Trophoblast cell (in vitro differentiated cells and primary cell): ENCODE measurements around the gene RAB23.

ENCODE experiments used
- DNase-seq, 2 donors: peaks; one replicate each; pipeline ENCODE4 v3.0.0-alpha.2; 2016
- H2AFZ ChIP-seq: 2 replicates; pipeline ENCODE4 v1.6.1; 2013; ENCODE audit warnings: low read length, moderate library complexity, mild to moderate bottlenecking; ENCODE audit not compliant: insufficient read depth, poor library complexity
- H2AK5ac ChIP-seq: 2 replicates; pipeline ENCODE4 v1.6.1; 2013; ENCODE audit warnings: mild to moderate bottlenecking, low read length
- H2BK120ac ChIP-seq: 2 replicates; pipeline ENCODE4 v1.6.1; 2013; ENCODE audit warnings: low read length, mild to moderate bottlenecking, moderate library complexity; ENCODE audit not compliant: insufficient read depth, poor library complexity
- H2BK12ac ChIP-seq: 2 replicates; pipeline ENCODE4 v1.6.1; 2013; ENCODE audit warnings: mild to moderate bottlenecking, low read length, moderate library complexity
- H2BK5ac ChIP-seq: 2 replicates; pipeline ENCODE4 v1.6.1; 2013; ENCODE audit warnings: low read length, low read depth, moderate library complexity, mild to moderate bottlenecking; ENCODE audit not compliant: poor library complexity
- H3K14ac ChIP-seq: 2 replicates; pipeline ENCODE4 v1.6.1; 2013; ENCODE audit warnings: mild to moderate bottlenecking, low read length
- H3K18ac ChIP-seq: 2 replicates; pipeline ENCODE4 v1.6.1; 2013; ENCODE audit warnings: mild to moderate bottlenecking, low read length
- H3K23ac ChIP-seq: 2 replicates; pipeline ENCODE4 v1.6.1; 2013; ENCODE audit warnings: low read length
- H3K27ac ChIP-seq: 2 replicates; pipeline ENCODE4 v1.5.1; 2013; ENCODE audit warnings: low read depth, mild to moderate bottlenecking, inconsistent platforms, low read length, moderate library complexity
- H3K27me3 ChIP-seq: 2 replicates; pipeline ENCODE4 v1.6.1; 2013; ENCODE audit warnings: inconsistent platforms, mild to moderate bottlenecking, low read length, moderate library complexity; ENCODE audit not compliant: insufficient read depth
- H3K36me3 ChIP-seq, 2 experiments: 1 replicate in 1 of 2; 2 replicates in 1 of 2; pipeline ENCODE4 v1.6.1; 2013; ENCODE audit warnings: low read length in 2 of 2, mild to moderate bottlenecking in 2 of 2, moderate library complexity in 1 of 2; ENCODE audit not compliant: insufficient read depth in 2 of 2, control insufficient read depth in 1 of 2
- H3K4ac ChIP-seq: 2 replicates; pipeline ENCODE4 v1.6.1; 2013; ENCODE audit warnings: low read depth, mild to moderate bottlenecking, low read length, moderate library complexity
- H3K4me1 ChIP-seq, 2 experiments: 1 replicate in 1 of 2; 2 replicates in 1 of 2; pipeline ENCODE4 v1.6.1; 2013; ENCODE audit warnings: low read length in 2 of 2, mild to moderate bottlenecking in 2 of 2, moderate library complexity in 1 of 2; ENCODE audit not compliant: insufficient read depth in 2 of 2, control insufficient read depth in 1 of 2
- H3K4me2 ChIP-seq: 2 replicates; pipeline ENCODE4 v1.6.1; 2013; ENCODE audit warnings: inconsistent platforms, mild to moderate bottlenecking, low read length, moderate library complexity
- H3K4me3 ChIP-seq: 2 replicates; pipeline ENCODE4 v1.5.1; 2013; ENCODE audit warnings: mild to moderate bottlenecking, low read depth, low read length, inconsistent platforms
- H3K79me1 ChIP-seq: one replicate; pipeline ENCODE4 v1.6.1; 2013; ENCODE audit warnings: low read length
- H3K79me2 ChIP-seq: 2 replicates; pipeline ENCODE4 v1.6.1; 2013; ENCODE audit warnings: low read length, mild to moderate bottlenecking; ENCODE audit not compliant: control insufficient read depth, insufficient read depth, poor library complexity
- H3K9ac ChIP-seq: 2 replicates; pipeline ENCODE4 v1.6.1; 2013; ENCODE audit warnings: mild to moderate bottlenecking, low read length
- H3K9me3 ChIP-seq: 2 replicates; pipeline ENCODE4 v1.6.1; 2013; ENCODE audit warnings: low read depth, mild to moderate bottlenecking, control low read depth, inconsistent platforms, low read length; ENCODE audit not compliant: insufficient read depth
- H4K12ac ChIP-seq: 2 replicates; pipeline ENCODE4 v1.6.1; 2013; ENCODE audit warnings: low read depth, mild to moderate bottlenecking, low read length, moderate library complexity
- H4K8ac ChIP-seq: 2 replicates; pipeline ENCODE4 v1.6.1; 2013; ENCODE audit warnings: low read depth, mild to moderate bottlenecking, low read length, moderate library complexity
- H4K91ac ChIP-seq: one replicate; pipeline ENCODE4 v1.6.1; 2013; ENCODE audit warnings: low read depth, mild to moderate bottlenecking, low read length, moderate library complexity
- WGBS: extraction: QIAGEN DNeasy Blood & Tissue Kit; methylation state at CpG from one replicate; pipeline ENCODE4 v1.1.7; 2013; ENCODE audit warnings: missing lambda C conversion rate; ENCODE audit not compliant: insufficient read length, insufficient coverage; ENCODE audit errors: extremely low coverage; 5-methylcytosine and 5-hydroxymethylcytosine counted together

The RAB23 gene

DNA sequence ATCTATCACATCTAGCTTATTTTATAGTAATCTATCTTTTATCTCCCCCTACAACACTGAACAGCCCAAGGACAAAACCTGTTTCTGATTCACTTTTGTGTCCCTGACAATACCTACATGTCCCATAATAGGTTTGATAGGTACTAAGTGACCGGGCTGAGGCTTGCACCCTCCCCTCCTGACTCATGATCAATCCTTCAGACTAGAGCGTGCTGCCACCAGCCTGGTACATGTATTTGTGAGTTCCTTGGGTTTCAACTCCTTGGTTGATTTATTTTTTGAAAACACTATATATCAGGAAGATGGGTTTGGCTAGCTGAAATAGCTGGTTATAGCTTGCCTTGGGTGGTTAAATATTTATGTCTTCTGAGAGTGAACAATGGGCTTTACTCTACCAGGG is 41.6 kb upstream of the RAB23 start:
- H3K4me1 ChIP-seq = peaks cover 0 to 1% of the 10 kb centered on the region in 2 experiments
- no peak overlapping the region for H3K4me2 ChIP-seq
- H4K8ac ChIP-seq = no peak overlapping the region
- H3K27ac ChIP-seq = no peak overlapping the region
- no peak overlapping the region for H3K23ac ChIP-seq
- H3K9me3 ChIP-seq = no peaks in the 10 kb centered on the region
- H2BK5ac ChIP-seq = no peak overlapping the region
- H4K91ac ChIP-seq = no peak overlapping the region
- no peak for DNase-seq
- no peak overlapping the region for H3K14ac ChIP-seq
- no peak overlapping the region for H3K18ac ChIP-seq
- no peaks in the 10 kb centered on the region for H3K27me3 ChIP-seq
- WGBS = no CpG with 5 or more reads among the region's 2 CpGs
- H2BK12ac ChIP-seq = no peak overlapping the region
- no peak overlapping the region for H3K4ac ChIP-seq
- H4K12ac ChIP-seq = no peak overlapping the region
- no peaks in the 10 kb centered on the region for H3K79me2 ChIP-seq
- H3K36me3 ChIP-seq = no peaks in the 10 kb centered on the region
- no peak overlapping the region for H2BK120ac ChIP-seq
- no peak overlapping the region for H3K9ac ChIP-seq
- H2AFZ ChIP-seq = no peak overlapping the region
- no peak overlapping the region for H2AK5ac ChIP-seq
- no peaks in the 10 kb centered on the region for H3K79me1 ChIP-seq
- no peak overlapping the region for H3K4me3 ChIP-seq

DNA sequence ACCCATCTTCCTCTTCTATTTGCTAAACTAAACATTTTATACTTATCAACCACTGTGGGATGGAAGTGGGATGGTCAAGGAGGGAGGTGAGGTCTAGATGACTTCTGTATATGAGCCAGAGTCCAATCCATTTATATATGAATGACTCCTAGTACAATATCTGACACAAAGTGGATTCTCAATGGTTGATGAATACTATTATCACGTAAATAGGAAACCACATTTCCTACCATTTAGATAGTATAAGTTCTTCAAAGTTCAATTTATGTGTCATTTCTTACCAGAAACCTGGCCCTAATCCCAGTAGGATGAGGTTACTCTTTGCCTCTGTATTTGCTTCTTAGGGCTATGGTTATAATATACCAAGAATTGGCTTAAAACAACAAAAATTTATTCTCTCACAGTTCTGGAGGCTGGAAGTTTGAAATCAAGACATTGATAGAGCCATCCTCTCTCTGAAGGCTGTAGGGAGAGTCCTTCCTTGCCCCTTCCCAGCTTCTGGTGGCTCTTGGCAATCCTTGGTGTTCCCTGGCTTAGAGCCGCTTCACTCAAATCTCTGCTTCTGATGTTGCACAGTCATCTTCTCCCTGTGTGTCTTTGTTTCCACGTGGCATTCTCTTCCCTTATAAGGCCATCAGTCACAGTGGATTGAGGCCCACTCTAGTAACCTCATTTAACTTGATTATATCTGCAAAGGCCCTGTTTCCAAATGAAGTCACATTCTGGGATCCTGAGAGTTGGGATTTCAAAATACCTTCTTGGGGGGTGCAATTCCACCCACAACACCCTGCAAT is 41.0 kb upstream of the RAB23 start:
- Histone ChIP-seq H4K8ac (no peak overlapping the region), H3K23ac (no peak overlapping the region), H3K18ac (no peak overlapping the region), H3K9ac (no peak overlapping the region), H3K79me2 (no peaks in the 10 kb centered on the region), H3K79me1 (no peaks in the 10 kb centered on the region), H3K9me3 (no peaks in the 10 kb centered on the region), H2AK5ac (no peak overlapping the region), H3K27ac (no peak overlapping the region), H4K12ac (no peak overlapping the region), H3K4me1 (peaks cover 0 to 1% of the 10 kb centered on the region in 2 experiments), H3K4me2 (no peak overlapping the region), H3K4ac (no peak overlapping the region), H3K4me3 (no peak overlapping the region), H3K27me3 (no peaks in the 10 kb centered on the region), H2BK5ac (no peak overlapping the region), H2AFZ (no peak overlapping the region), H3K36me3 (no peaks in the 10 kb centered on the region), H2BK120ac (no peak overlapping the region), H3K14ac (no peak overlapping the region), H4K91ac (no peak overlapping the region), H2BK12ac (no peak overlapping the region)
- WGBS = no CpG with 5 or more reads among the region's 3 CpGs
- DNase-seq = no peak

DNA sequence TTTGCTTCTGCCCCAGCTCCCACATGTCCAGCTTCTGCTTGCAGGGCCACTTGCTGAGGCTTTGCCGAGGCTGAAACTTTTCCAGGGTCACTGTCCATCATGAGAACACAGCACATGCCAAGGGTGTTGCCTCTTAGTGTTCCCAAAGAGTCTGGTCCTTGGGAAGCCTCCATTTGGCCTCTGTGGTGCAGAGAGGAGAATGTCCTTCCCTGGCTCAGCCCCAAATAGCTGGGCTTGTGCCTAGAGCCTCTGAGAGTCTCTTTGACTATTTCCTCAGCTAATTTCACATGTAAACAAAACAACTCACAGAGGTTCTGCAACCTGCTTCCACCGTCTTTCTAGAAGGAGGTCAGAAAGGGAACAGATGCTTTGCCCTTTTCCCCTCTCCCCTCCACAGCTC is 40.4 kb upstream of the RAB23 start:
- Histone ChIP-seq H3K14ac (no peak overlapping the region), H2AK5ac (no peak overlapping the region), H3K18ac (no peak overlapping the region), H3K23ac (no peak overlapping the region), H3K4ac (no peak overlapping the region), H2AFZ (no peak overlapping the region), H3K4me1 (peaks cover 0 to under 1% of the 10 kb centered on the region in 2 experiments), H3K27me3 (no peaks in the 10 kb centered on the region), H2BK120ac (no peak overlapping the region), H3K9me3 (no peaks in the 10 kb centered on the region), H3K27ac (no peak overlapping the region), H3K9ac (no peak overlapping the region), H4K91ac (no peak overlapping the region), H4K8ac (no peak overlapping the region), H3K36me3 (no peaks in the 10 kb centered on the region), H2BK5ac (no peak overlapping the region), H3K4me2 (no peak overlapping the region), H4K12ac (no peak overlapping the region), H3K79me1 (no peaks in the 10 kb centered on the region), H2BK12ac (no peak overlapping the region), H3K4me3 (no peak overlapping the region), H3K79me2 (no peaks in the 10 kb centered on the region)
- no CpG with 5 or more reads among the region's 2 CpGs for WGBS
- no peak for DNase-seq

DNA sequence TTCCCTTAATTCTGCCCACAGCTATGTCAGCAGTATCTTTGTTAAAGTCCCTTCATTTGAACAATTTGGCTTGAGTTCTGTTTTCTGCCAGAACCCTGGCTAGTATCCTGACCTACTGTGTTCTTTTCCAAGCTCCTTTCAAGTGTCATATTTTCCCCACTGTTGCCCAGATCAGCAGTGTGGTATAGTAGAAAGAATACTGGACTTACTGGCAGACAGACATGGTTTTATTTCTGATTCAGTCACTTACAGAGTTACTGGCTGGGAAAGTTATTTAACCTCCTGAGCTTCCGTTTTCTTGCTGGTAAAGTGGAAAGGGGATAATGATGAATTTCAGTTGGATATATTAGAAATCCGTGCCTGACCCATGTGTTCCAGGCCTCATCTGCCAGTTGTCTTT is 39.8 kb upstream of the RAB23 start:
- no peak for DNase-seq
- Histone ChIP-seq H3K79me1 (no peaks in the 10 kb centered on the region), H4K91ac (no peak overlapping the region), H4K8ac (no peak overlapping the region), H3K4ac (no peak overlapping the region), H4K12ac (no peak overlapping the region), H3K27ac (no peak overlapping the region), H2BK5ac (no peak overlapping the region), H3K36me3 (no peaks in the 10 kb centered on the region), H3K14ac (no peak overlapping the region), H3K18ac (no peak overlapping the region), H3K27me3 (no peaks in the 10 kb centered on the region), H3K4me2 (no peak overlapping the region), H2AK5ac (no peak overlapping the region), H2BK120ac (no peak overlapping the region), H3K9me3 (no peaks in the 10 kb centered on the region), H3K79me2 (no peaks in the 10 kb centered on the region), H2AFZ (no peak overlapping the region), H3K4me1 (peaks cover 0 to 2% of the 10 kb centered on the region in 2 experiments), H2BK12ac (no peak overlapping the region), H3K23ac (no peak overlapping the region), H3K4me3 (no peak overlapping the region), H3K9ac (no peak overlapping the region)
- no CpG with 5 or more reads among the region's 2 CpGs for whole genome bisulfite sequencing
